Body of pancreas (tissue), 4 donors: ENCODE measurements around the gene C3orf52.

Source experiments
- POLR2A ChIP-seq, 3 donors: fragments of 450-650 bp; IDR thresholded peaks; one replicate each; pipeline ENCODE4 v1.6.1; 2016; ENCODE audit warnings: antibody characterized with exemption in 3 of 3, mild to moderate bottlenecking in 2 of 3
- TF ChIP-seq, protein P1 (sequence below), 7 experiments: fragments of 450-650 bp in 4 of 7; fragments of 200-600 bp in 3 of 7; sonication (generic) in 3 of 7; IDR thresholded peaks; one replicate each; pipeline ENCODE4 v1.5.1; 2016 to 2019; ENCODE audit warnings: antibody characterized with exemption in 7 of 7

DNA sequence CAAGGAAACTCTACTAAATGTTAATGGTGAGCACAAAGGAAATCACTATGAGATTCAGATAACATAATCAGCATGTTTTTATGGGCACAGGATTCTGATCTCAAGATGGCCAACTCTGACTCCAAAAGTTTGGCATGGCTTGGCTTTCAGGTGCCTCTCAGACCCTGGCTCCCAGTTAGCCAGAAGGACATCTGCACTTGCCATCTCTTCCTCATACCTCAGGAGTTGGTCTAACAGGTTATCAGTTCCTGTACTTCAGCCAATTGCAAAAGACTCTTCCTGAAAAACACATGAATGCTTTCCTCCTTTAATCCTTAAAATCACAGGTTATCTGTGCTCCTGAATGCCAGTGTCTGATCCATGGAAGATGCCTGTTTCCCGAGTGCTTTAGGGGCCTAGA is 26.7 kb upstream of the C3orf52 start:
- TF ChIP-seq POLR2A (IDR thresholded peaks at IDR 0.05): no peak
- TF ChIP-seq, protein P1, sequence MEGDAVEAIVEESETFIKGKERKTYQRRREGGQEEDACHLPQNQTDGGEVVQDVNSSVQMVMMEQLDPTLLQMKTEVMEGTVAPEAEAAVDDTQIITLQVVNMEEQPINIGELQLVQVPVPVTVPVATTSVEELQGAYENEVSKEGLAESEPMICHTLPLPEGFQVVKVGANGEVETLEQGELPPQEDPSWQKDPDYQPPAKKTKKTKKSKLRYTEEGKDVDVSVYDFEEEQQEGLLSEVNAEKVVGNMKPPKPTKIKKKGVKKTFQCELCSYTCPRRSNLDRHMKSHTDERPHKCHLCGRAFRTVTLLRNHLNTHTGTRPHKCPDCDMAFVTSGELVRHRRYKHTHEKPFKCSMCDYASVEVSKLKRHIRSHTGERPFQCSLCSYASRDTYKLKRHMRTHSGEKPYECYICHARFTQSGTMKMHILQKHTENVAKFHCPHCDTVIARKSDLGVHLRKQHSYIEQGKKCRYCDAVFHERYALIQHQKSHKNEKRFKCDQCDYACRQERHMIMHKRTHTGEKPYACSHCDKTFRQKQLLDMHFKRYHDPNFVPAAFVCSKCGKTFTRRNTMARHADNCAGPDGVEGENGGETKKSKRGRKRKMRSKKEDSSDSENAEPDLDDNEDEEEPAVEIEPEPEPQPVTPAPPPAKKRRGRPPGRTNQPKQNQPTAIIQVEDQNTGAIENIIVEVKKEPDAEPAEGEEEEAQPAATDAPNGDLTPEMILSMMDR (IDR thresholded peaks at IDR 0.05): no peak
